Activated CD4-positive, alpha-beta T cell treated with anti-CD3 and anti-CD28 coated beads, Interleukin-10, Interleukin-2, amounts not matched to agents 100 ng/mL and 50 ng/mL, durations not matched to agents 16 hours and 8 hours (primary cell): ENCODE measurements around the gene AMBP.
A peak's percentile ranks its signal among the peaks of the same experiment; 100 is the strongest.

Source experiments
- DNase-seq: peaks from one replicate; pipeline ENCODE4 v3.0.0-alpha.2; 2020

The AMBP gene

GRCh38 chr9:114112778-114113584 lies 34.9 kb upstream of the AMBP start:
- DNase-seq: no peak

GRCh38 chr9:114112325-114112724 lies 34.2 kb upstream of the AMBP start:
- no peak for DNase-seq

- no peak for DNase-seq
Measured at GRCh38 chr9:114110180-114110579, 32.1 kb upstream of the AMBP start.

GRCh38 chr9:114109124-114109523 lies 31.0 kb upstream of the AMBP start:
- DNase-seq: no peak

GRCh38 chr9:114108016-114108833 lies 30.1 kb upstream of the AMBP start:
- DNase-seq: peak; percentile 71

GRCh38 chr9:114107286-114108001 lies 29.3 kb upstream of the AMBP start:
- DNase-seq: no peak

GRCh38 chr9:114105236-114105635 lies 27.1 kb upstream of the AMBP start:
- no peak for DNase-seq

- no peak for DNase-seq
Measured at GRCh38 chr9:114102484-114102883, 24.4 kb upstream of the AMBP start.

GRCh38 chr9:114100536-114100935 lies 22.4 kb upstream of the AMBP start:
- DNase-seq: no peak

GRCh38 chr9:114099669-114100270 lies 21.7 kb upstream of the AMBP start:
- DNase-seq: no peak

GRCh38 chr9:114098936-114099668 lies 21.0 kb upstream of the AMBP start, which contains the start of gene KIF12:
Gene KIF12, minus strand, starts transcription at chr9:114099292. Its CDS starts 16 bp downstream, at chr9:114099276.
- no peak for DNase-seq

- DNase-seq: peak; percentile 21
Measured at GRCh38 chr9:114098021-114098935, 20.2 kb upstream of the AMBP start.

- DNase-seq: no peak
Measured at GRCh38 chr9:114097613-114098020, 19.5 kb upstream of the AMBP start.

GRCh38 chr9:114096866-114097612 lies 18.9 kb upstream of the AMBP start:
- no peak for DNase-seq

- peak; percentile 4 for DNase-seq
Measured at GRCh38 chr9:114096041-114096511, 18.0 kb upstream of the AMBP start.

GRCh38 chr9:114094971-114095370 lies 16.9 kb upstream of the AMBP start:
- DNase-seq: no peak

GRCh38 chr9:114093761-114094505 lies 15.8 kb upstream of the AMBP start:
- DNase-seq: no peak

- no peak for DNase-seq
Measured at GRCh38 chr9:114093031-114093471, 15.0 kb upstream of the AMBP start.

GRCh38 chr9:114092336-114092735 lies 14.2 kb upstream of the AMBP start:
- no peak for DNase-seq
